Measurements from ENCODE around the gene PAK4. TPM values are rescaled to one million over a fixed set of nuclear protein-coding genes. Genes with fewer than 3 reads are reported as not detected.

Gene PAK4
- total and polyA plus RNA-seq, 9 of the 15 experiments (the other 6 are each of a cell fraction or from before 2014, with no cell fraction given), result 0.21 to 33.5 (median 5.8) TPM

DNA sequence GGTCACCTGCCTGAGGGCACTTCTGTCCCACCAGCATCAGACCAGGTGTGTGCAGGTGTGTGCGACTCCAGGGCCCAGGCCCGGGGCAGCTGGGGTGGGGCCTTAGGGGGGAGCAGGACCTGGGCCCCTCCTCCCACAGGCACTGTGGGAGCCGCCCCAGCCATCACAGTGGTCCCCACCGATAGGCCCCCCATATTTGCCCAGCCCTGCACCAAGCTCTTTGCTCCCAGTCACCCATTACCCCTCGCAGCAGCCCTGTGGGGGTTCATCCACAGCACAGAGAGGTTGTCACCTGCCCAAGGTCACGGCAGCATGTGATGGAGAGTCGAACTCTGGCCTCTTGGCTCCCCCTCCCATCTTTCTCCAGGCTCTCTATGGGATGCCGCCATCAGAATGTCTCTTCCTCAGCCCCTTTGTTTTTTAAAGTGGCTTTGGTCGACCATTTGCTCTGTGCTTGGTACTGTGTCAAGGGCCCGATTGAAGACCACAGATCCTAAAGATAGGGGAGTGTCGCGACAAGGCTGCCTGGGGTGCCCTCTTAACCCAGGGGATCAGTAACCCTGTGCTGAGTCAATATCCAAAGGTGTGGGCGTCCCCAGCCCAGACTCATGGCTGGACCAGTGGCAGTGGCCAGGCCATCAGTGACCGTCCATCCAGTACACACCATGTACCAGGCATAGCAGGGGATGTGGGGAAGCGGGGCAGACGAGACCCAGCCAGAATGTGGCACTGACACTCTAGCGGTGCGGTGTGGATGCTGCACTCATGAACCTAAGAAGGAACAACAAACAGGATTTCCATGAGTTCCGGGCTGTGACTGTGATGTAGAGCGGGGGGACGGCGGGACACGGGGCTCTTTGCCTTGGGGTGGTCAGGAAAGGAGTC is 42.9 kb downstream of the PAK4 start:
- in situ Hi-C loops (cut with MboI), result no loop called here
- no peak overlapping the region for H3K27ac ChIP-seq (ENCODE audit: extremely low read depth, low read depth, low read length)
- peaks cover 0 to 25% of the 10 kb centered on the region in 2 experiments; a peak in 2 of 5 replicates for H3K4me1 ChIP-seq (replicated peaks in 1 of 2; ENCODE audit: control insufficient read depth in 2 of 2, insufficient read depth in 2 of 2, low read length in 2 of 2)
- no peak for DNase-seq (ENCODE audit: extremely low read depth in 1 of 4, low spot score in 3 of 4)
- H3K36me3 ChIP-seq (ENCODE audit: control insufficient read depth, insufficient read depth, low read length), result peaks cover 22% of the 10 kb centered on the region; the same call in 1 of the 3 replicates
- no peaks in the 10 kb centered on the region for H3K9me1 ChIP-seq (ENCODE audit: control insufficient read depth, insufficient read depth, low read length)
- H2AFZ ChIP-seq (ENCODE audit: low read depth, low read length), result no peak overlapping the region
- 82% methylated on average over 19 of the region's 23 CpGs for WGBS (ENCODE audit: insufficient coverage, low coverage, missing lambda C conversion rate)
- no peak for ATAC-seq
- ChIA-PET POLR2A (no interaction called here), CTCF (ENCODE audit: low intra/inter-chr PET ratio) (no interaction called here)
- intact Hi-C loops (cut with micrococcal nuclease), result no loop called here
- H3K79me2 ChIP-seq (ENCODE audit: control insufficient read depth, insufficient read depth, low read length), result peaks cover 10% of the 10 kb centered on the region; the same call in 2 of the 3 replicates
- no peaks in the 10 kb centered on the region for H3K9me3 ChIP-seq (replicated peaks; ENCODE audit: control insufficient read depth, insufficient read depth, low read depth, low read length)
- BruUV-seq (replicated peaks), result no TSS peak
- no peaks in the 10 kb centered on the region for H3K27me3 ChIP-seq (ENCODE audit: control insufficient read depth in 2 of 2, insufficient read depth in 2 of 2, low read length in 2 of 2)
- no peak for FAIRE-seq
- H3K4me2 ChIP-seq (ENCODE audit: insufficient read depth, low read length), result no peak overlapping the region
- peaks cover 14% of the 10 kb centered on the region; the same call in 1 of the 2 replicates for H4K20me1 ChIP-seq (replicated peaks; ENCODE audit: control insufficient read depth, insufficient read depth, low read length)
- no peak overlapping the region for H3K9ac ChIP-seq (ENCODE audit: insufficient read depth in 1 of 2, low read depth in 2 of 2, low read length in 2 of 2)
- H3K4me3 ChIP-seq, result no peak overlapping the region
- TF ChIP-seq NR2C1 (IDR thresholded peaks at IDR 0.05) (no peak), NR2C1 (tag; IDR thresholded peaks at IDR 0.05) (no peak), PYGO2 (tag; IDR thresholded peaks at IDR 0.05) (no peak), SLC30A9 (CRISPR knock-in tag; IDR thresholded peaks at IDR 0.05) (no peak), ZNF384 (IDR thresholded peaks at IDR 0.05; ENCODE audit: low read depth, low read length) (no peak), NFXL1 (CRISPR knock-in tag; IDR thresholded peaks at IDR 0.05) (no peak), MYBL2 (IDR thresholded peaks at IDR 0.05; ENCODE audit: low read depth) (no peak), MYBL2 (CRISPR knock-in tag; IDR thresholded peaks at IDR 0.05; ENCODE audit: borderline replicate concordance) (no peak), SREBF2 (CRISPR knock-in tag; IDR thresholded peaks at IDR 0.05) (no peak), CBX5 (IDR thresholded peaks at IDR 0.05; ENCODE audit: borderline replicate concordance, low read depth) (no peak), POLR2G (IDR thresholded peaks at IDR 0.05; ENCODE audit: low read depth, low read length) (no peak), ZNF282 (CRISPR knock-in tag; IDR thresholded peaks at IDR 0.05) (no peak), ARHGAP35 (IDR thresholded peaks at IDR 0.05; ENCODE audit: partially characterized antibody) (no peak)
- TF ChIP-seq, protein P1, sequence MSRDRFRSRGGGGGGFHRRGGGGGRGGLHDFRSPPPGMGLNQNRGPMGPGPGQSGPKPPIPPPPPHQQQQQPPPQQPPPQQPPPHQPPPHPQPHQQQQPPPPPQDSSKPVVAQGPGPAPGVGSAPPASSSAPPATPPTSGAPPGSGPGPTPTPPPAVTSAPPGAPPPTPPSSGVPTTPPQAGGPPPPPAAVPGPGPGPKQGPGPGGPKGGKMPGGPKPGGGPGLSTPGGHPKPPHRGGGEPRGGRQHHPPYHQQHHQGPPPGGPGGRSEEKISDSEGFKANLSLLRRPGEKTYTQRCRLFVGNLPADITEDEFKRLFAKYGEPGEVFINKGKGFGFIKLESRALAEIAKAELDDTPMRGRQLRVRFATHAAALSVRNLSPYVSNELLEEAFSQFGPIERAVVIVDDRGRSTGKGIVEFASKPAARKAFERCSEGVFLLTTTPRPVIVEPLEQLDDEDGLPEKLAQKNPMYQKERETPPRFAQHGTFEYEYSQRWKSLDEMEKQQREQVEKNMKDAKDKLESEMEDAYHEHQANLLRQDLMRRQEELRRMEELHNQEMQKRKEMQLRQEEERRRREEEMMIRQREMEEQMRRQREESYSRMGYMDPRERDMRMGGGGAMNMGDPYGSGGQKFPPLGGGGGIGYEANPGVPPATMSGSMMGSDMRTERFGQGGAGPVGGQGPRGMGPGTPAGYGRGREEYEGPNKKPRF (IDR thresholded peaks at IDR 0.05; ENCODE audit: low read depth, low read length), result no peak
- TF ChIP-seq, protein P2, sequence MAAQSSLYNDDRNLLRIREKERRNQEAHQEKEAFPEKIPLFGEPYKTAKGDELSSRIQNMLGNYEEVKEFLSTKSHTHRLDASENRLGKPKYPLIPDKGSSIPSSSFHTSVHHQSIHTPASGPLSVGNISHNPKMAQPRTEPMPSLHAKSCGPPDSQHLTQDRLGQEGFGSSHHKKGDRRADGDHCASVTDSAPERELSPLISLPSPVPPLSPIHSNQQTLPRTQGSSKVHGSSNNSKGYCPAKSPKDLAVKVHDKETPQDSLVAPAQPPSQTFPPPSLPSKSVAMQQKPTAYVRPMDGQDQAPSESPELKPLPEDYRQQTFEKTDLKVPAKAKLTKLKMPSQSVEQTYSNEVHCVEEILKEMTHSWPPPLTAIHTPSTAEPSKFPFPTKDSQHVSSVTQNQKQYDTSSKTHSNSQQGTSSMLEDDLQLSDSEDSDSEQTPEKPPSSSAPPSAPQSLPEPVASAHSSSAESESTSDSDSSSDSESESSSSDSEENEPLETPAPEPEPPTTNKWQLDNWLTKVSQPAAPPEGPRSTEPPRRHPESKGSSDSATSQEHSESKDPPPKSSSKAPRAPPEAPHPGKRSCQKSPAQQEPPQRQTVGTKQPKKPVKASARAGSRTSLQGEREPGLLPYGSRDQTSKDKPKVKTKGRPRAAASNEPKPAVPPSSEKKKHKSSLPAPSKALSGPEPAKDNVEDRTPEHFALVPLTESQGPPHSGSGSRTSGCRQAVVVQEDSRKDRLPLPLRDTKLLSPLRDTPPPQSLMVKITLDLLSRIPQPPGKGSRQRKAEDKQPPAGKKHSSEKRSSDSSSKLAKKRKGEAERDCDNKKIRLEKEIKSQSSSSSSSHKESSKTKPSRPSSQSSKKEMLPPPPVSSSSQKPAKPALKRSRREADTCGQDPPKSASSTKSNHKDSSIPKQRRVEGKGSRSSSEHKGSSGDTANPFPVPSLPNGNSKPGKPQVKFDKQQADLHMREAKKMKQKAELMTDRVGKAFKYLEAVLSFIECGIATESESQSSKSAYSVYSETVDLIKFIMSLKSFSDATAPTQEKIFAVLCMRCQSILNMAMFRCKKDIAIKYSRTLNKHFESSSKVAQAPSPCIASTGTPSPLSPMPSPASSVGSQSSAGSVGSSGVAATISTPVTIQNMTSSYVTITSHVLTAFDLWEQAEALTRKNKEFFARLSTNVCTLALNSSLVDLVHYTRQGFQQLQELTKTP (IDR thresholded peaks at IDR 0.05; ENCODE audit: low read depth in 1 of 2, partially characterized antibody in 2 of 2), result no peak
